Measurements from ENCODE around the gene SLC4A3.

Gene SLC4A3

DNA sequence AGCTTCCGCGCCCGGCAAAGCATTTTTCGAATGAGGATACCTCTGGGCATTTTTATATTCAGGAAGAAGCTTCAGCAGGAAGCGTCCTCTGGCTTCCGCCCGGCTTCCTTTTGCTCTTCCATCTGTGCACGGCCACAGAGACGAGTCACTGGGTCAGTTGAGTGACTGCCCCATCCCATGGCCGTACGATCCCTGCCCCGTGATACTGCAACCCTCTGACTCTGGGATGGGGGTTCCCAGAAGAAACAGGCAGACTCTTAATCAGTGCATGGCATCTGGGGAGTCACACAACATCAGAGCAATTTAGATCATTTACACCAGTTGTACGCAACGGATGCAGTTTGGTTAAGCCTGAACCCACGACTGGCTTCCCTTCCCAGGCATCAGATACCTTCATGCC, 40.9 kb downstream of the SLC4A3 start:
- Histone ChIP-seq H3K4me1 (ENCODE audit: control insufficient read depth, low read depth, low read length) (no peaks in the 10 kb centered on the region), H2BK5ac (ENCODE audit: low read length) (no peak overlapping the region)
- WGBS (ENCODE audit: extremely low coverage, insufficient coverage, low lambda C conversion rate), result no CpG with 5 or more reads among the region's 15 CpGs

DNA sequence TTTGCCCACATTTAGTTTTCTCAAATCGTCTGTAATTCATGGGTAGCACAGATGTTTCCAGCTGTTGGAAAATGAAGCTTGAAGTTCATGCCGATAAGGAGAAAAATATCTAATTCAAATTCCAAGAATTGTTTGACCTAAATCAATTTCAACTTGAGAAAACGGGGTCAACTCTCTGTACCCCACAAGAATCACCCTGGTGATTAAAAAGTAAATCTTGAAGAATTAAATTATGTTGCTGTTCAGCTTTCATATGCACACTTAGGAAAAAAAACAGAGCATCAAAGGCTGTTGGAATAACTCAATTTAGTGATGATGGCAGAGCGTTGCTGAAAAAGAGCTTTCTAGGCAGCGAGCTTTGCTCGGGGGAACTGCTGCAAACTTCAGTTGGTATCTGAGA, 43.0 kb downstream of the SLC4A3 start:
- Histone ChIP-seq H2BK120ac (ENCODE audit: low read depth, low read length) (no peak overlapping the region), H3K27me3 (ENCODE audit: insufficient read depth, low read length, poor library complexity) (no peaks in the 10 kb centered on the region), H3K79me2 (ENCODE audit: control insufficient read depth, insufficient read depth, low read length) (no peaks in the 10 kb centered on the region), H3K79me1 (ENCODE audit: low read length) (no peaks in the 10 kb centered on the region), H3K18ac (ENCODE audit: low read length) (no peak overlapping the region), H2AK5ac (ENCODE audit: low read length) (no peak overlapping the region), H3K27ac (ENCODE audit: low read depth, low read length) (no peak overlapping the region), H3K56ac (ENCODE audit: low read length) (no peak overlapping the region), H3K23ac (ENCODE audit: low read length) (no peak overlapping the region), H2BK15ac (replicated peaks; ENCODE audit: low read depth) (no peak overlapping the region), H3K4me3 (ENCODE audit: low read length) (no peak overlapping the region), H3K4me1 (ENCODE audit: control insufficient read depth, low read depth, low read length) (no peaks in the 10 kb centered on the region), H2BK5ac (ENCODE audit: low read length) (no peak overlapping the region), H4K5ac (ENCODE audit: low read length) (no peak overlapping the region), H3K4me2 (ENCODE audit: low read length) (no peak overlapping the region), H3K9ac (ENCODE audit: low read length) (no peak overlapping the region), H3K36me3 (ENCODE audit: control insufficient read depth, insufficient read depth, low read length) (no peaks in the 10 kb centered on the region), H3K4ac (ENCODE audit: low read depth, low read length) (no peak overlapping the region), H4K8ac (ENCODE audit: low read depth, low read length) (no peak overlapping the region)
- no CpG with 5 or more reads among the region's 6 CpGs for whole genome bisulfite sequencing (ENCODE audit: extremely low coverage, insufficient coverage, low lambda C conversion rate)
- no peak for DNase-seq

More for the DNA sequence above, 40.9 kb downstream of the SLC4A3 start:
- Histone ChIP-seq H3K9ac (ENCODE audit: low read length) (no peak overlapping the region), H3K79me2 (ENCODE audit: control insufficient read depth, insufficient read depth, low read length) (no peaks in the 10 kb centered on the region), H3K4me2 (ENCODE audit: low read length) (no peak overlapping the region), H3K79me1 (ENCODE audit: low read length) (no peaks in the 10 kb centered on the region), H2AK5ac (ENCODE audit: low read length) (no peak overlapping the region), H3K56ac (ENCODE audit: low read length) (no peak overlapping the region), H2BK15ac (replicated peaks; ENCODE audit: low read depth) (no peak overlapping the region), H3K4ac (ENCODE audit: low read depth, low read length) (no peak overlapping the region), H4K5ac (ENCODE audit: low read length) (no peak overlapping the region), H3K4me3 (ENCODE audit: low read length) (no peak overlapping the region), H3K36me3 (ENCODE audit: control insufficient read depth, insufficient read depth, low read length) (no peaks in the 10 kb centered on the region), H2BK120ac (ENCODE audit: low read depth, low read length) (no peak overlapping the region), H4K8ac (ENCODE audit: low read depth, low read length) (no peak overlapping the region), H3K27ac (ENCODE audit: low read depth, low read length) (no peak overlapping the region), H3K27me3 (ENCODE audit: insufficient read depth, low read length, poor library complexity) (no peaks in the 10 kb centered on the region), H3K18ac (ENCODE audit: low read length) (no peak overlapping the region), H3K23ac (ENCODE audit: low read length) (no peak overlapping the region)
- DNase-seq, result no peak

DNA sequence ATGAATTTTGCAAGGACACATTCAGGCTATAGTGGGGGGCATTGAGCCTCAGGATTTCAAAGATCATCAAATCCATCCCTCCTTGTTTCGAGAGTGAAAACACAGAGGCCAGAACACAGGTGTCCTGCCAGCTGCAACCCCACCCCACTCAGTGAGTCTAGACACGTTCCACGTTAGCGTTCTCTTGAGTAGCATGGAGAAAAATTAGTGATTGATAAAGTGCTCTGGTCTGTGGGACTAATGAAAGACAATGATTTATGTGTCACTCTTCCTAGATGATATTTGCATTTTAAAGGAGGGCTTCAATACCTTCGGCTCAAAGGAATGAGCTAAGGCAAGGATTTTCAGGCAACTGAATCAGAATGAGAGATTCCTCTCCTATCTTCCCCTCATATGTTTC, 43.8 kb downstream of the SLC4A3 start:
- no peak overlapping the region for H3K56ac ChIP-seq (ENCODE audit: low read length)
- H2BK15ac ChIP-seq (replicated peaks; ENCODE audit: low read depth), result no peak overlapping the region
- no peak overlapping the region for H3K4me2 ChIP-seq (ENCODE audit: low read length)
- no peaks in the 10 kb centered on the region for H3K36me3 ChIP-seq (ENCODE audit: control insufficient read depth, insufficient read depth, low read length)
- no peak overlapping the region for H2BK120ac ChIP-seq (ENCODE audit: low read depth, low read length)
- H3K18ac ChIP-seq (ENCODE audit: low read length), result no peak overlapping the region
- no peak overlapping the region for H3K9ac ChIP-seq (ENCODE audit: low read length)
- no peak for DNase-seq
- no peak overlapping the region for H3K4ac ChIP-seq (ENCODE audit: low read depth, low read length)
- no peak overlapping the region for H2AK5ac ChIP-seq (ENCODE audit: low read length)
- H3K4me3 ChIP-seq (ENCODE audit: low read length), result no peak overlapping the region
- no peaks in the 10 kb centered on the region for H3K79me1 ChIP-seq (ENCODE audit: low read length)
- no peak overlapping the region for H4K5ac ChIP-seq (ENCODE audit: low read length)
- H2BK5ac ChIP-seq (ENCODE audit: low read length), result no peak overlapping the region
- H3K27ac ChIP-seq (ENCODE audit: low read depth, low read length), result no peak overlapping the region
- no peaks in the 10 kb centered on the region for H3K79me2 ChIP-seq (ENCODE audit: control insufficient read depth, insufficient read depth, low read length)
- no peak overlapping the region for H4K8ac ChIP-seq (ENCODE audit: low read depth, low read length)
- no CpG with 5 or more reads among the region's 5 CpGs for WGBS (ENCODE audit: extremely low coverage, insufficient coverage, low lambda C conversion rate)
- no peaks in the 10 kb centered on the region for H3K27me3 ChIP-seq (ENCODE audit: insufficient read depth, low read length, poor library complexity)
- no peak overlapping the region for H3K23ac ChIP-seq (ENCODE audit: low read length)
- H3K4me1 ChIP-seq (ENCODE audit: control insufficient read depth, low read depth, low read length), result no peaks in the 10 kb centered on the region

DNA sequence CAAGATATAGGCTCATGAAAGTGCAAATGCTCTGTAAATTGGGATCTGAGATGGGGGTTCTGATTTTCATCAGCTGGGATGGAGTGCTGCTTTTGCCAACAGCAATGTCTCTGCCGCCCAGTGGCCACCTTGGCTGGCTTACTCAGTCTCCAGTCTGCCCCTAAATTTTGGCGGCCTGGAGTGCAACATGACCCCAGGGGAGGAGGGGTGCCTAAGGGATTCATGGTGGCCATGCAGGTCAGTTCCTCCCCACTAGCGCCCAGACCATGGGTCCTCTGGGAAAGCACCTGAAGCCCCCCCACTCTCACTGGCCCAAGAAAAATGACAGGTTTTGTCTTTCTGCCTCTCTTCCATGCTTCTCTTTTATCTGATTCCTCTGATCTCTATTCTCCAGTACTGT, 45.0 kb downstream of the SLC4A3 start:
- WGBS (ENCODE audit: extremely low coverage, insufficient coverage, low lambda C conversion rate), result no CpG with 5 or more reads among the region's 3 CpGs
- no peak overlapping the region for H3K4me2 ChIP-seq (ENCODE audit: low read length)
- H3K27ac ChIP-seq (ENCODE audit: low read depth, low read length), result no peak overlapping the region

GRCh38 chr2:219675221-219675620, 47.8 kb downstream of the SLC4A3 start:
- WGBS (ENCODE audit: extremely low coverage, insufficient coverage, low lambda C conversion rate), result no CpG with 5 or more reads among the region's 4 CpGs
- Histone ChIP-seq H3K27ac (ENCODE audit: low read depth, low read length) (no peak overlapping the region), H2BK5ac (ENCODE audit: low read length) (no peak overlapping the region), H3K4me1 (ENCODE audit: control insufficient read depth, low read depth, low read length) (no peaks in the 10 kb centered on the region), H3K4me2 (ENCODE audit: low read length) (no peak overlapping the region), H4K8ac (ENCODE audit: low read depth, low read length) (no peak overlapping the region), H3K56ac (ENCODE audit: low read length) (no peak overlapping the region), H3K9ac (ENCODE audit: low read length) (no peak overlapping the region), H3K23ac (ENCODE audit: low read length) (no peak overlapping the region), H3K27me3 (ENCODE audit: insufficient read depth, low read length, poor library complexity) (no peaks in the 10 kb centered on the region), H3K18ac (ENCODE audit: low read length) (no peak overlapping the region), H2BK120ac (ENCODE audit: low read depth, low read length) (no peak overlapping the region), H3K36me3 (ENCODE audit: control insufficient read depth, insufficient read depth, low read length) (no peaks in the 10 kb centered on the region), H4K5ac (ENCODE audit: low read length) (no peak overlapping the region), H2BK15ac (replicated peaks; ENCODE audit: low read depth) (no peak overlapping the region), H3K79me1 (ENCODE audit: low read length) (no peaks in the 10 kb centered on the region), H3K4me3 (ENCODE audit: low read length) (no peak overlapping the region), H3K79me2 (ENCODE audit: control insufficient read depth, insufficient read depth, low read length) (no peaks in the 10 kb centered on the region), H2AK5ac (ENCODE audit: low read length) (no peak overlapping the region), H3K4ac (ENCODE audit: low read depth, low read length) (no peak overlapping the region)
- no peak for DNase-seq

More for the DNA sequence above, 45.0 kb downstream of the SLC4A3 start:
- no peak overlapping the region for H3K56ac ChIP-seq (ENCODE audit: low read length)
- no peaks in the 10 kb centered on the region for H3K4me1 ChIP-seq (ENCODE audit: control insufficient read depth, low read depth, low read length)
- H3K23ac ChIP-seq (ENCODE audit: low read length), result no peak overlapping the region
- H4K5ac ChIP-seq (ENCODE audit: low read length), result no peak overlapping the region
- no peak overlapping the region for H3K18ac ChIP-seq (ENCODE audit: low read length)
- DNase-seq, result no peak
- no peak overlapping the region for H2BK5ac ChIP-seq (ENCODE audit: low read length)
- no peak overlapping the region for H3K4me3 ChIP-seq (ENCODE audit: low read length)
- H3K36me3 ChIP-seq (ENCODE audit: control insufficient read depth, insufficient read depth, low read length), result no peaks in the 10 kb centered on the region
- no peaks in the 10 kb centered on the region for H3K79me2 ChIP-seq (ENCODE audit: control insufficient read depth, insufficient read depth, low read length)
- H4K8ac ChIP-seq (ENCODE audit: low read depth, low read length), result no peak overlapping the region
- H2BK15ac ChIP-seq (replicated peaks; ENCODE audit: low read depth), result no peak overlapping the region
- H3K4ac ChIP-seq (ENCODE audit: low read depth, low read length), result no peak overlapping the region
- H2BK120ac ChIP-seq (ENCODE audit: low read depth, low read length), result no peak overlapping the region
- H3K27me3 ChIP-seq (ENCODE audit: insufficient read depth, low read length, poor library complexity), result no peaks in the 10 kb centered on the region
- H2AK5ac ChIP-seq (ENCODE audit: low read length), result no peak overlapping the region
- H3K9ac ChIP-seq (ENCODE audit: low read length), result no peak overlapping the region
- no peaks in the 10 kb centered on the region for H3K79me1 ChIP-seq (ENCODE audit: low read length)

DNA sequence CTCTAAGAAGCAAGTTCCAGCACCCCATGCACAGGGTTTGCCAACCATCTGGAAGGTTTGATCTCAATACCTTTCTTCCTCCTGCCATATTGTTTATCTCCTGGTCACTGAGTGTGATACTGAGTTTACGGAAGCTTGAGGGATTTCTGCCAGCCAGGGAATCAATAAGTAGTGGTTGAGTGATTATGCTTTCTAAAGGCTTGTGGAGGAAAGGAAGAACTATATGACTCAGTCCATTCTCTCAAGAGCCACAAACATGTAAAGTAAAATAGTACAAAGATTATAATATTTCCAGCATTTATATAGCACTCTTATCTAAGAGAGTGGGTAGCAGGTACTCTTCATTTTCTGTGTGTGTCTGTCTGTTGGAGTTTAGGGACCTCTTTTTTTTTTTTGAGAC, 49.2 kb downstream of the SLC4A3 start:
- no CpG with 5 or more reads among the region's 1 CpG for WGBS (ENCODE audit: extremely low coverage, insufficient coverage, low lambda C conversion rate)
- H3K36me3 ChIP-seq (ENCODE audit: control insufficient read depth, insufficient read depth, low read length), result no peaks in the 10 kb centered on the region
- no peaks in the 10 kb centered on the region for H3K4me1 ChIP-seq (ENCODE audit: control insufficient read depth, low read depth, low read length)
- H3K23ac ChIP-seq (ENCODE audit: low read length), result no peak overlapping the region
- no peak overlapping the region for H4K8ac ChIP-seq (ENCODE audit: low read depth, low read length)
- no peak overlapping the region for H3K56ac ChIP-seq (ENCODE audit: low read length)
- no peak overlapping the region for H3K4ac ChIP-seq (ENCODE audit: low read depth, low read length)
- H3K79me2 ChIP-seq (ENCODE audit: control insufficient read depth, insufficient read depth, low read length), result no peaks in the 10 kb centered on the region
- no peak overlapping the region for H2BK5ac ChIP-seq (ENCODE audit: low read length)
- no peaks in the 10 kb centered on the region for H3K27me3 ChIP-seq (ENCODE audit: insufficient read depth, low read length, poor library complexity)
- no peak overlapping the region for H4K5ac ChIP-seq (ENCODE audit: low read length)
- H3K18ac ChIP-seq (ENCODE audit: low read length), result no peak overlapping the region
- H2BK15ac ChIP-seq (replicated peaks; ENCODE audit: low read depth), result no peak overlapping the region
- no peak overlapping the region for H3K4me3 ChIP-seq (ENCODE audit: low read length)
- H2BK120ac ChIP-seq (ENCODE audit: low read depth, low read length), result no peak overlapping the region
- no peaks in the 10 kb centered on the region for H3K79me1 ChIP-seq (ENCODE audit: low read length)
- H3K9ac ChIP-seq (ENCODE audit: low read length), result no peak overlapping the region
- no peak overlapping the region for H2AK5ac ChIP-seq (ENCODE audit: low read length)
- H3K27ac ChIP-seq (ENCODE audit: low read depth, low read length), result no peak overlapping the region
- DNase-seq, result no peak
- H3K4me2 ChIP-seq (ENCODE audit: low read length), result no peak overlapping the region
